BE2C (cell line): ENCODE results near the gene OCSTAMP.

ENCODE experiments used
- DNase-seq: peaks from one replicate; pipeline ENCODE4 v3.0.0-alpha.2; 2020
- H3K27me3 ChIP-seq: fragments of 250-450 bp; sonication (Bioruptor Pico); 2 replicates; pipeline ENCODE4 v1.5.1; 2020; ENCODE audit warnings: mild to moderate bottlenecking
- H3K36me3 ChIP-seq: fragments of 250-450 bp; sonication (Bioruptor Pico); 2 replicates; pipeline ENCODE4 v1.5.1; 2020; ENCODE audit warnings: mild to moderate bottlenecking
- H3K4me1 ChIP-seq: fragments of 250-450 bp; sonication (Bioruptor Pico); 2 replicates; pipeline ENCODE4 v1.5.1; 2020
- H3K4me3 ChIP-seq: 2 replicates; pipeline ENCODE4 v1.5.1; 2011; ENCODE audit warnings: low read depth, low read length
- H3K9me3 ChIP-seq: fragments of 250-450 bp; sonication (Bioruptor Pico); 2 replicates; pipeline ENCODE4 v1.5.1; 2020
- CTCF ChIP-seq: IDR thresholded peaks from 2 replicates; pipeline ENCODE4 v1.5.1; 2012; ENCODE audit warnings: mild to moderate bottlenecking, low read depth, low read length

The OCSTAMP gene

GRCh38 chr20:46512943-46513844, 37.3 kb downstream of the OCSTAMP start, which contains the start of gene ZNF334:
Gene ZNF334, minus strand, starts transcription at chr20:46513559. Its CDS starts 1,457 bp downstream, at chr20:46512102.
- no peaks in the 10 kb centered on the region for H3K36me3 ChIP-seq
- no peak for TF ChIP-seq CTCF
- no peaks in the 10 kb centered on the region for H3K9me3 ChIP-seq
- H3K4me1 ChIP-seq, result no peaks in the 10 kb centered on the region
- peak; percentile 64 for DNase-seq
- H3K4me3 ChIP-seq, result peak within 1 kb of the TSS; percentile 68
- H3K27me3 ChIP-seq, result peaks cover 3% of the 10 kb centered on the region; the same call in 1 of the 2 replicates

GRCh38 chr20:46509523-46509922, 40.9 kb downstream of the OCSTAMP start:
- no peak for TF ChIP-seq CTCF
- H3K9me3 ChIP-seq, result no peaks in the 10 kb centered on the region
- no peak for DNase-seq
- no peaks in the 10 kb centered on the region for H3K4me1 ChIP-seq
- no peaks in the 10 kb centered on the region for H3K36me3 ChIP-seq
- H3K4me3 ChIP-seq, result no peak overlapping the region
- H3K27me3 ChIP-seq, result peaks cover 20% of the 10 kb centered on the region

GRCh38 chr20:46507760-46508407, 42.6 kb downstream of the OCSTAMP start:
- no peak for DNase-seq
- Histone ChIP-seq H3K27me3 (peaks cover 24% of the 10 kb centered on the region), H3K4me3 (no peak overlapping the region)

GRCh38 chr20:46505506-46505905, 44.9 kb downstream of the OCSTAMP start:
- peaks cover 16% of the 10 kb centered on the region for H3K9me3 ChIP-seq
- peaks cover 24% of the 10 kb centered on the region for H3K27me3 ChIP-seq
- H3K36me3 ChIP-seq, result no peaks in the 10 kb centered on the region
- H3K4me1 ChIP-seq, result no peaks in the 10 kb centered on the region
- no peak for DNase-seq
- no peak for TF ChIP-seq CTCF
- H3K4me3 ChIP-seq, result no peak overlapping the region

More at GRCh38 chr20:46507760-46508407, 42.6 kb downstream of the OCSTAMP start:
- H3K4me1 ChIP-seq, result no peaks in the 10 kb centered on the region
- no peaks in the 10 kb centered on the region for H3K36me3 ChIP-seq
- TF ChIP-seq CTCF, result no peak
- H3K9me3 ChIP-seq, result no peaks in the 10 kb centered on the region

- Histone ChIP-seq H3K4me3 (no peak overlapping the region), H3K27me3 (peaks cover 16% of the 10 kb centered on the region), H3K4me1 (no peaks in the 10 kb centered on the region), H3K9me3 (peaks cover 19% of the 10 kb centered on the region), H3K36me3 (no peaks in the 10 kb centered on the region)
- TF ChIP-seq CTCF, result no peak
- no peak for DNase-seq
Observed at GRCh38 chr20:46501961-46502360, 48.5 kb downstream of the OCSTAMP start.
